HepG2 (cell line): ENCODE data around the gene SCP2. TPM values are rescaled to one million over a fixed set of nuclear protein-coding genes. Genes with fewer than 3 reads are reported as not detected.

Source experiments
- CCDC6 ChIP-seq: sonication (generic); formaldehyde crosslinking; IDR thresholded peaks from 2 replicates; pipeline ENCODE4 v1.8.1; 2022; ENCODE audit warnings: mild to moderate bottlenecking, missing genetic modification reagents, moderate library complexity
- CREM ChIP-seq, 2 experiments: sonication (generic) in 1 of 2; formaldehyde crosslinking in 1 of 2; IDR thresholded peaks; 2 replicates each; pipeline versions ENCODE4 v1.4.0 to v1.6.1; 2016 to 2020; ENCODE audit warnings: antibody characterized with exemption in 1 of 2, mild to moderate bottlenecking in 1 of 2, missing genetic modification reagents in 1 of 2
- FOXA1 ChIP-seq, 2 experiments: fragments of 450-650 bp in 1 of 2; sonication (generic) in 1 of 2; formaldehyde crosslinking in 1 of 2; IDR thresholded peaks; 2 replicates each; pipeline versions ENCODE4 v1.4.0 to v1.6.1; 2016 to 2020; ENCODE audit warnings: missing genetic modification reagents in 1 of 2
- GABPA ChIP-seq, 2 experiments: IDR thresholded peaks; 2 replicates each; pipeline ENCODE4 v1.6.1; 2011 to 2016; ENCODE audit warnings: low read depth in 2 of 2, low read length in 1 of 2, missing biosample characterization in 1 of 2, missing genetic modification characterization in 1 of 2
- HNF4A ChIP-seq: sonication (generic); formaldehyde crosslinking; IDR thresholded peaks from 2 replicates; pipeline ENCODE4 v1.4.0; 2020; ENCODE audit warnings: missing genetic modification reagents
- MED1 ChIP-seq: sonication (generic); formaldehyde crosslinking; IDR thresholded peaks from 2 replicates; pipeline ENCODE4 v1.4.0; 2020; ENCODE audit warnings: missing genetic modification reagents
- MIXL1 ChIP-seq: IDR thresholded peaks from 2 replicates; pipeline ENCODE4 v1.6.1; 2016
- RXRA ChIP-seq: sonication (generic); formaldehyde crosslinking; IDR thresholded peaks from 2 replicates; pipeline ENCODE4 v1.5.1; 2020; ENCODE audit warnings: missing genetic modification reagents
- SIX1 ChIP-seq: sonication (generic); formaldehyde crosslinking; IDR thresholded peaks from 2 replicates; pipeline ENCODE4 v1.4.0; 2020; ENCODE audit warnings: missing genetic modification reagents, borderline replicate concordance
- U2AF1 ChIP-seq: fragments of 200-400 bp; formaldehyde crosslinking; optimal IDR thresholded peaks from 2 replicates; pipeline ENCODE3; 2017; ENCODE audit warnings: mild to moderate bottlenecking, low read depth, low read length
- ZFP36L1 ChIP-seq: sonication (generic); formaldehyde crosslinking; IDR thresholded peaks from 2 replicates; pipeline ENCODE4 v1.8.0; 2022; ENCODE audit warnings: mild to moderate bottlenecking, missing genetic modification reagents, moderate library complexity
- ZGPAT ChIP-seq: IDR thresholded peaks from 2 replicates; pipeline ENCODE4 v1.6.1; 2016; ENCODE audit warnings: mild to moderate bottlenecking
- ZNF792 ChIP-seq: IDR thresholded peaks from 2 replicates; pipeline ENCODE4 v1.6.1; 2016
- polyA plus RNA-seq, 8 experiments: library from polyadenylated mRNA; depleted of rRNA in 3 of 8; stranded (reverse) in 7 of 8; unstranded in 1 of 8; fragments of >200 nt; fragmentation: Illumina TruSeq in 4 of 8; extraction: Trizol in 4 of 8; gene quantifications; 2 replicates each; pipeline versions ENCODE4 v1.2.1 to v1.2.3, GENCODE V29; 2011 to 2016; ENCODE audit warnings: low read depth in 4 of 8, missing spikeins in 1 of 8, mixed read lengths in 1 of 8; ENCODE audit not compliant: insufficient read depth in 1 of 8
- total RNA-seq, 5 experiments: library from RNA; depleted of rRNA; stranded (reverse); fragments of >200 nt; fragmentation: Illumina TruSeq; extraction: Trizol; gene quantifications; 2 replicates each; pipeline ENCODE4 v1.2.3, GENCODE V29; 2016; ENCODE audit warnings: low read depth in 1 of 5
- TF ChIP-seq, protein P1 (sequence below): sonication (generic); formaldehyde crosslinking; IDR thresholded peaks from 2 replicates; pipeline ENCODE4 v1.4.0; 2020; ENCODE audit warnings: mild to moderate bottlenecking, missing genetic modification reagents
- TF ChIP-seq, protein P2 (sequence below): sonication (generic); formaldehyde crosslinking; IDR thresholded peaks from 2 replicates; pipeline ENCODE4 v1.5.0; 2020; ENCODE audit warnings: missing genetic modification reagents
- TF ChIP-seq, protein P3 (sequence below): sonication (generic); formaldehyde crosslinking; IDR thresholded peaks from 2 replicates; pipeline ENCODE4 v1.4.0; 2020; ENCODE audit warnings: missing genetic modification reagents
- TF ChIP-seq, protein P4 (sequence below): sonication (generic); formaldehyde crosslinking; IDR thresholded peaks from 2 replicates; pipeline ENCODE4 v1.8.0; 2022; ENCODE audit warnings: mild to moderate bottlenecking, missing genetic modification reagents; ENCODE audit not compliant: insufficient replicate concordance
- TF ChIP-seq, protein P5 (sequence below): sonication (generic); formaldehyde crosslinking; IDR thresholded peaks from 2 replicates; pipeline ENCODE4 v1.8.0; 2022; ENCODE audit warnings: mild to moderate bottlenecking, missing genetic modification reagents, borderline replicate concordance
- TF ChIP-seq, protein P6 (sequence below): IDR thresholded peaks from 2 replicates; pipeline ENCODE4 v1.6.1; 2016; ENCODE audit warnings: low read depth

SCP2 gene
- total and polyA plus RNA-seq, 2 of the 13 experiments (the other 11 are each of a cell fraction or from before 2014, with no cell fraction given) = 59.0 to 133 TPM

DNA sequence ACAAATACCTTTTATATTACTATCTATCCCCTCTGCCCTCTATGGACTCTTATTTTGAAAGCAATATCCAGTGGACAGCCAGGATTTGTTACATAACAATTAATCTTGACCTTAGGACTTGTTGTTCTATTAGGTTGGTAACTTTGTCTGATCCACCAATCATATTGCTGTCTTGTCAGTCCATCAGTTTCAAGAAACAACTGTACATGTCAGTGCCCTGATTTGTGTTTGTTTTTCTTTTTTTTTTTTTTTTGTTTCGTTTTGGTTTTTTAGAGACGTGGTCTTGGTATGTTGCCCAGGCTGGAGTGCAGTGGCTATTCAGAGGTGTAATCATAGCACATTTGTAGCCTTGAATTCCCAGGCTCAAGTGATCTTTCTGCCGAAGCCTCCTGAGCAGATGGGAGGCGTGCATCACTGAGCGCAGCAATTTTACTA is 1.5 kb upstream of the SCP2 start (continued):
- TF ChIP-seq, protein P1, sequence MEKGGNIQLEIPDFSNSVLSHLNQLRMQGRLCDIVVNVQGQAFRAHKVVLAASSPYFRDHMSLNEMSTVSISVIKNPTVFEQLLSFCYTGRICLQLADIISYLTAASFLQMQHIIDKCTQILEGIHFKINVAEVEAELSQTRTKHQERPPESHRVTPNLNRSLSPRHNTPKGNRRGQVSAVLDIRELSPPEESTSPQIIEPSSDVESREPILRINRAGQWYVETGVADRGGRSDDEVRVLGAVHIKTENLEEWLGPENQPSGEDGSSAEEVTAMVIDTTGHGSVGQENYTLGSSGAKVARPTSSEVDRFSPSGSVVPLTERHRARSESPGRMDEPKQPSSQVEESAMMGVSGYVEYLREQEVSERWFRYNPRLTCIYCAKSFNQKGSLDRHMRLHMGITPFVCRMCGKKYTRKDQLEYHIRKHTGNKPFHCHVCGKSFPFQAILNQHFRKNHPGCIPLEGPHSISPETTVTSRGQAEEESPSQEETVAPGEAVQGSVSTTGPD (CRISPR knock-in tag) = no peak
- TF ChIP-seq, protein P2, sequence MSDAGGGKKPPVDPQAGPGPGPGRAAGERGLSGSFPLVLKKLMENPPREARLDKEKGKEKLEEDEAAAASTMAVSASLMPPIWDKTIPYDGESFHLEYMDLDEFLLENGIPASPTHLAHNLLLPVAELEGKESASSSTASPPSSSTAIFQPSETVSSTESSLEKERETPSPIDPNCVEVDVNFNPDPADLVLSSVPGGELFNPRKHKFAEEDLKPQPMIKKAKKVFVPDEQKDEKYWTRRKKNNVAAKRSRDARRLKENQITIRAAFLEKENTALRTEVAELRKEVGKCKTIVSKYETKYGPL (CRISPR knock-in tag) = peak; percentile 65; the same call in 1 of the 2 replicates
- TF ChIP-seq ZGPAT (CRISPR knock-in tag) = peak; percentile 40; the same call in 1 of the 2 replicates
- TF ChIP-seq MIXL1 = peak; percentile 91
- TF ChIP-seq GABPA (IDR thresholded peaks at IDR 0.05; ENCODE audit: low read depth, low read length) = no peak
- peak; percentile 35; the same call in 1 of the 2 replicates for TF ChIP-seq GABPA (CRISPR knock-in tag; IDR thresholded peaks at IDR 0.05; ENCODE audit: low read depth)
- TF ChIP-seq HNF4A (CRISPR knock-in tag) = peak; percentile 84
- no peak for TF ChIP-seq CCDC6
- peak; percentile 55; the same call in 1 of the 2 replicates for TF ChIP-seq ZFP36L1
- TF ChIP-seq RXRA (CRISPR knock-in tag) = no peak
- TF ChIP-seq ZNF792 = 0 out of 2 replicates have a peak, but pooled peaks have one; percentile 23
- TF ChIP-seq, protein P3, sequence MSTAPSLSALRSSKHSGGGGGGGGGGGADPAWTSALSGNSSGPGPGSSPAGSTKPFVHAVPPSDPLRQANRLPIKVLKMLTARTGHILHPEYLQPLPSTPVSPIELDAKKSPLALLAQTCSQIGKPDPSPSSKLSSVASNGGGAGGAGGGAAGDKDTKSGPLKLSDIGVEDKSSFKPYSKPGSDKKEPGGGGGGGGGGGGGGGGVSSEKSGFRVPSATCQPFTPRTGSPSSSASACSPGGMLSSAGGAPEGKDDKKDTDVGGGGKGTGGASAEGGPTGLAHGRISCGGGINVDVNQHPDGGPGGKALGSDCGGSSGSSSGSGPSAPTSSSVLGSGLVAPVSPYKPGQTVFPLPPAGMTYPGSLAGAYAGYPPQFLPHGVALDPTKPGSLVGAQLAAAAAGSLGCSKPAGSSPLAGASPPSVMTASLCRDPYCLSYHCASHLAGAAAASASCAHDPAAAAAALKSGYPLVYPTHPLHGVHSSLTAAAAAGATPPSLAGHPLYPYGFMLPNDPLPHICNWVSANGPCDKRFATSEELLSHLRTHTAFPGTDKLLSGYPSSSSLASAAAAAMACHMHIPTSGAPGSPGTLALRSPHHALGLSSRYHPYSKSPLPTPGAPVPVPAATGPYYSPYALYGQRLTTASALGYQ (CRISPR knock-in tag) = no peak
- TF ChIP-seq FOXA1 (IDR thresholded peaks at IDR 0.05) = no peak
- TF ChIP-seq FOXA1 (CRISPR knock-in tag; IDR thresholded peaks at IDR 0.05) = 0 out of 2 replicates have a peak, but pooled peaks have one; percentile 3
- TF ChIP-seq SIX1 (CRISPR knock-in tag) = 0 out of 2 replicates have a peak, but pooled peaks have one; percentile 15
- peak; percentile 36 for TF ChIP-seq CREM (IDR thresholded peaks at IDR 0.05)
- no peak for TF ChIP-seq CREM (CRISPR knock-in tag; IDR thresholded peaks at IDR 0.05)
- TF ChIP-seq, protein P4, sequence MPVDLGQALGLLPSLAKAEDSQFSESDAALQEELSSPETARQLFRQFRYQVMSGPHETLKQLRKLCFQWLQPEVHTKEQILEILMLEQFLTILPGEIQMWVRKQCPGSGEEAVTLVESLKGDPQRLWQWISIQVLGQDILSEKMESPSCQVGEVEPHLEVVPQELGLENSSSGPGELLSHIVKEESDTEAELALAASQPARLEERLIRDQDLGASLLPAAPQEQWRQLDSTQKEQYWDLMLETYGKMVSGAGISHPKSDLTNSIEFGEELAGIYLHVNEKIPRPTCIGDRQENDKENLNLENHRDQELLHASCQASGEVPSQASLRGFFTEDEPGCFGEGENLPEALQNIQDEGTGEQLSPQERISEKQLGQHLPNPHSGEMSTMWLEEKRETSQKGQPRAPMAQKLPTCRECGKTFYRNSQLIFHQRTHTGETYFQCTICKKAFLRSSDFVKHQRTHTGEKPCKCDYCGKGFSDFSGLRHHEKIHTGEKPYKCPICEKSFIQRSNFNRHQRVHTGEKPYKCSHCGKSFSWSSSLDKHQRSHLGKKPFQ (CRISPR knock-in tag) = peak; percentile 61
- TF ChIP-seq, protein P5, sequence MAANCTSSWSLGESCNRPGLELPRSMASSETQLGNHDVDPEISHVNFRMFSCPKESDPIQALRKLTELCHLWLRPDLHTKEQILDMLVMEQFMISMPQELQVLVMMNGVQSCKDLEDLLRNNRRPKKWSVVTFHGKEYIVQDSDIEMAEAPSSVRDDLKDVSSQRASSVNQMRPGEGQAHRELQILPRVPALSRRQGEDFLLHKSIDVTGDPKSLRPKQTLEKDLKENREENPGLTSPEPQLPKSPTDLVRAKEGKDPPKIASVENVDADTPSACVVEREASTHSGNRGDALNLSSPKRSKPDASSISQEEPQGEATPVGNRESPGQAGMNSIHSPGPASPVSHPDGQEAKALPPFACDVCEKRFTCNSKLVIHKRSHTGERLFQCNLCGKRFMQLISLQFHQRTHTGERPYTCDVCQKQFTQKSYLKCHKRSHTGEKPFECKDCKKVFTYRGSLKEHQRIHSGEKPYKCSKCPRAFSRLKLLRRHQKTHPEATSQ = no peak
- peak; percentile 51; the same call in 1 of the 2 replicates for TF ChIP-seq MED1 (CRISPR knock-in tag)
- TF ChIP-seq, protein P6, sequence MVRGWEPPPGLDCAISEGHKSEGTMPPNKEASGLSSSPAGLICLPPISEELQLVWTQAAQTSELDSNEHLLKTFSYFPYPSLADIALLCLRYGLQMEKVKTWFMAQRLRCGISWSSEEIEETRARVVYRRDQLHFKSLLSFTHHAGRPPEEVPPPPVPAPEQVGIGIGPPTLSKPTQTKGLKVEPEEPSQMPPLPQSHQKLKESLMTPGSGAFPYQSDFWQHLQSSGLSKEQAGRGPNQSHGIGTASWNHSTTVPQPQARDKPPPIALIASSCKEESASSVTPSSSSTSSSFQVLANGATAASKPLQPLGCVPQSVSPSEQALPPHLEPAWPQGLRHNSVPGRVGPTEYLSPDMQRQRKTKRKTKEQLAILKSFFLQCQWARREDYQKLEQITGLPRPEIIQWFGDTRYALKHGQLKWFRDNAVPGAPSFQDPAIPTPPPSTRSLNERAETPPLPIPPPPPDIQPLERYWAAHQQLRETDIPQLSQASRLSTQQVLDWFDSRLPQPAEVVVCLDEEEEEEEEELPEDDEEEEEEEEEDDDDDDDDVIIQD = peak; percentile 55; the same call in 1 of the 2 replicates
- TF ChIP-seq U2AF1 = no peak
